SK-N-SH treated with all-trans-retinoic acid at 6 μM for 48 hours (cell line): ENCODE measurements around the gene SERP2.

Experiments
- ATAC-seq: fragments of 200-7000 bp; cut with Tn5 transposase; 3 replicates; pipeline ENCODE4 v1.9.1; 2020; ENCODE audit warnings: mild to moderate bottlenecking, moderate library complexity
- ARNTL ChIP-seq: fragments of 450-650 bp; formaldehyde crosslinking; IDR thresholded peaks from 2 replicates; pipeline ENCODE4 v1.5.0; 2020; ENCODE audit warnings: low read depth, mild to moderate bottlenecking, moderate library complexity, borderline replicate concordance
- BACH2 ChIP-seq: fragments of 250-450 bp; sonication (Bioruptor Pico); IDR thresholded peaks from 2 replicates; pipeline ENCODE4 v1.9.0; 2021; ENCODE audit warnings: mild to moderate bottlenecking, borderline replicate concordance
- CSDC2 ChIP-seq: fragments of 250-450 bp; sonication (Bioruptor Pico); IDR thresholded peaks from 2 replicates; pipeline ENCODE4 v1.5.0; 2020; ENCODE audit warnings: mild to moderate bottlenecking, moderate library complexity
- ESRRG ChIP-seq: fragments of 250-450 bp; sonication (Bioruptor Pico); IDR thresholded peaks from 2 replicates; pipeline ENCODE4 v1.6.1; 2021; ENCODE audit warnings: mild to moderate bottlenecking
- GLIS3 ChIP-seq: fragments of 250-450 bp; sonication (Bioruptor Pico); IDR thresholded peaks from 2 replicates; pipeline ENCODE4 v1.5.0; 2020; ENCODE audit warnings: mild to moderate bottlenecking, moderate library complexity
- ISL1 ChIP-seq: fragments of 250-450 bp; sonication (Bioruptor Pico); IDR thresholded peaks from 2 replicates; pipeline ENCODE4 v2.1.2; 2022; ENCODE audit warnings: mild to moderate bottlenecking, moderate library complexity
- OSR1 ChIP-seq: fragments of 250-450 bp; sonication (Bioruptor Pico); IDR thresholded peaks from 2 replicates; pipeline ENCODE4 v1.8.0; 2022; ENCODE audit warnings: moderate library complexity, mild to moderate bottlenecking, inconsistent platforms
- PPARA ChIP-seq: fragments of 250-450 bp; sonication (Bioruptor Pico); IDR thresholded peaks from 2 replicates; pipeline ENCODE4 v1.5.0; 2020; ENCODE audit warnings: mild to moderate bottlenecking, borderline replicate concordance
- RARB ChIP-seq: fragments of 250-450 bp; sonication (Bioruptor Pico); IDR thresholded peaks from 2 replicates; pipeline ENCODE4 v1.8.0; 2021; ENCODE audit warnings: mild to moderate bottlenecking, moderate library complexity
- TOX ChIP-seq: fragments of 250-450 bp; sonication (Bioruptor Pico); IDR thresholded peaks from 2 replicates; pipeline ENCODE4 v1.8.0; 2021; ENCODE audit warnings: mild to moderate bottlenecking, moderate library complexity, borderline replicate concordance
- ZC3H10 ChIP-seq: fragments of 250-450 bp; sonication (Bioruptor Pico); IDR thresholded peaks from 2 replicates; pipeline ENCODE4 v1.5.1; 2021; ENCODE audit warnings: mild to moderate bottlenecking, moderate library complexity
- ZFP3 ChIP-seq: fragments of 250-450 bp; sonication (Bioruptor Pico); IDR thresholded peaks from 2 replicates; pipeline ENCODE4 v1.5.0; 2020; ENCODE audit warnings: mild to moderate bottlenecking, moderate library complexity
- ZNF565 ChIP-seq: fragments of 450-650 bp; formaldehyde crosslinking; conservative IDR thresholded peaks from 2 replicates; pipeline ENCODE4 v1.5.0; 2020; ENCODE audit warnings: low read depth, mild to moderate bottlenecking, moderate library complexity
- ZNF70 ChIP-seq: fragments of 450-650 bp; formaldehyde crosslinking; IDR thresholded peaks from 2 replicates; pipeline ENCODE4 v1.5.0; 2020; ENCODE audit warnings: mild to moderate bottlenecking, moderate library complexity
- ZNF8 ChIP-seq: fragments of 450-650 bp; formaldehyde crosslinking; IDR thresholded peaks from 2 replicates; pipeline ENCODE4 v1.5.0; 2020; ENCODE audit warnings: mild to moderate bottlenecking, moderate library complexity
- TF ChIP-seq, protein P1 (sequence below): fragments of 250-450 bp; sonication (Bioruptor Pico); IDR thresholded peaks from 2 replicates; pipeline ENCODE4 v1.8.0; 2020; ENCODE audit warnings: mild to moderate bottlenecking, moderate library complexity, borderline replicate concordance
- TF ChIP-seq, protein P2 (sequence below): fragments of 250-450 bp; sonication (Bioruptor Pico); IDR thresholded peaks from 2 replicates; pipeline ENCODE4 v1.8.0; 2021; ENCODE audit warnings: low read depth, mild to moderate bottlenecking, moderate library complexity, borderline replicate concordance
- TF ChIP-seq, protein P3 (sequence below): fragments of 250-450 bp; sonication (Bioruptor Pico); IDR thresholded peaks from 2 replicates; pipeline ENCODE4 v1.5.1; 2021; ENCODE audit warnings: mild to moderate bottlenecking, moderate library complexity
- TF ChIP-seq, protein P4 (sequence below): fragments of 250-450 bp; sonication (Bioruptor Pico); IDR thresholded peaks from 2 replicates; pipeline ENCODE4 v1.5.1; 2020; ENCODE audit warnings: low read depth, mild to moderate bottlenecking, moderate library complexity

Gene SERP2

DNA sequence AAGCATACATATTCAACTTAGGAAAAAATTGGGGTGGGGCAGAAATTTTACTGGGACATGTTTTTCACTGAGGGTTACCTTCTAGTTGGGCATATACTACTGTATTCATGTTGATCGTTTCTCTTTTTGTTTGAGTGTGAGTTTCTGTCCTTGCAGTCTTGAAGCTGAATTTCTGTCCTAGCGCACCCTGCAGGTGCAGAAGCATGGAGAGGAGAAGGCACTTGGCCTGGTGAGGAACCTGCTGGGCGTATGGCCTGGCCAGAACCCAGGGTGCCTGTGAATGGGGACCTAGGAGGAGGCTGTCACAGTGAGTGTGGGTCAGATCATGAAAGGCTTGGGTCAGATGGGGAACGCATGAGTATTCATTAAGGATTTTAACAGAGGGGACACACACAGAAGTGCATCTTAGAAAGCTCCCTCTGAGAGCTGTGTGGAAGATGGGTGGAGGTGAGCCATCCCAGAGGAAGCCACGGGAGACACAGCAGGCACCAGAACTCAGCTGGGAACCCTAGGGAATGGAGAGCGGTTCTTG, 36.8 kb downstream of the SERP2 start:
- ATAC-seq, result no peak
- TF ChIP-seq OSR1 (CRISPR knock-in tag) (no peak), BACH2 (no peak), GLIS3 (no peak), ESRRG (CRISPR knock-in tag) (no peak), ZNF8 (CRISPR knock-in tag) (no peak), PPARA (CRISPR knock-in tag) (no peak)
- TF ChIP-seq, protein P1, sequence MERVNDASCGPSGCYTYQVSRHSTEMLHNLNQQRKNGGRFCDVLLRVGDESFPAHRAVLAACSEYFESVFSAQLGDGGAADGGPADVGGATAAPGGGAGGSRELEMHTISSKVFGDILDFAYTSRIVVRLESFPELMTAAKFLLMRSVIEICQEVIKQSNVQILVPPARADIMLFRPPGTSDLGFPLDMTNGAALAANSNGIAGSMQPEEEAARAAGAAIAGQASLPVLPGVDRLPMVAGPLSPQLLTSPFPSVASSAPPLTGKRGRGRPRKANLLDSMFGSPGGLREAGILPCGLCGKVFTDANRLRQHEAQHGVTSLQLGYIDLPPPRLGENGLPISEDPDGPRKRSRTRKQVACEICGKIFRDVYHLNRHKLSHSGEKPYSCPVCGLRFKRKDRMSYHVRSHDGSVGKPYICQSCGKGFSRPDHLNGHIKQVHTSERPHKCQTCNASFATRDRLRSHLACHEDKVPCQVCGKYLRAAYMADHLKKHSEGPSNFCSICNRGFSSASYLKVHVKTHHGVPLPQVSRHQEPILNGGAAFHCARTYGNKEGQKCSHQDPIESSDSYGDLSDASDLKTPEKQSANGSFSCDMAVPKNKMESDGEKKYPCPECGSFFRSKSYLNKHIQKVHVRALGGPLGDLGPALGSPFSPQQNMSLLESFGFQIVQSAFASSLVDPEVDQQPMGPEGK (CRISPR knock-in tag), result no peak

DNA sequence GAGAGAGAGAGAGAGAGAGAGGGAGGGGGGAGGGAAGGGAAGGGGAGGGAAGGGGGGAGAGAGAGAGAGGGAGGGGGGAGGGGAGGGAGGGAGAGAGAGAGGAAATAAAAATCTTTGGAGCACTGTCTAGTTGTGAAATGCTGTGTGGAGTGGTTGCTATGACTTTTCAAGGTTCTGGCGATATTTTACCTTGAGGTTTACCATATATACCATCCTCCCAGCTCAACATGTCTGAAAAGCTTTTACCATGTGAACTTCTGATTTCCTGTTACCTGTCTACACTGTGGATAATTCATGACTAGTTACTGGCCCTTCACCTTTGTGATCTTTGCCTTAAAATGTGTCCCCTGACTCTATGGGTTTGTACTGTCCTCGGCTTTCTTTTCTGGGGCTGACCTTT, 38.2 kb downstream of the SERP2 start:
- TF ChIP-seq BACH2 (no peak), GLIS3 (no peak), ISL1 (no peak), ARNTL (no peak), CSDC2 (CRISPR knock-in tag) (no peak), ZNF70 (CRISPR knock-in tag) (no peak), TOX (CRISPR knock-in tag) (no peak), ZFP3 (CRISPR knock-in tag) (no peak), ZNF565 (CRISPR knock-in tag) (no peak)
- TF ChIP-seq, protein P1 (CRISPR knock-in tag), result no peak
- TF ChIP-seq, protein P2, sequence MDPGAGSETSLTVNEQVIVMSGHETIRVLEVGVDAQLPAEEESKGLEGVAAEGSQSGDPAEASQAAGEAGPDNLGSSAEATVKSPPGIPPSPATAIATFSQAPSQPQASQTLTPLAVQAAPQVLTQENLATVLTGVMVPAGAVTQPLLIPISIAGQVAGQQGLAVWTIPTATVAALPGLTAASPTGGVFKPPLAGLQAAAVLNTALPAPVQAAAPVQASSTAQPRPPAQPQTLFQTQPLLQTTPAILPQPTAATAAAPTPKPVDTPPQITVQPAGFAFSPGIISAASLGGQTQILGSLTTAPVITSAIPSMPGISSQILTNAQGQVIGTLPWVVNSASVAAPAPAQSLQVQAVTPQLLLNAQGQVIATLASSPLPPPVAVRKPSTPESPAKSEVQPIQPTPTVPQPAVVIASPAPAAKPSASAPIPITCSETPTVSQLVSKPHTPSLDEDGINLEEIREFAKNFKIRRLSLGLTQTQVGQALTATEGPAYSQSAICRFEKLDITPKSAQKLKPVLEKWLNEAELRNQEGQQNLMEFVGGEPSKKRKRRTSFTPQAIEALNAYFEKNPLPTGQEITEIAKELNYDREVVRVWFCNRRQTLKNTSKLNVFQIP (CRISPR knock-in tag), result no peak
- TF ChIP-seq, protein P3, sequence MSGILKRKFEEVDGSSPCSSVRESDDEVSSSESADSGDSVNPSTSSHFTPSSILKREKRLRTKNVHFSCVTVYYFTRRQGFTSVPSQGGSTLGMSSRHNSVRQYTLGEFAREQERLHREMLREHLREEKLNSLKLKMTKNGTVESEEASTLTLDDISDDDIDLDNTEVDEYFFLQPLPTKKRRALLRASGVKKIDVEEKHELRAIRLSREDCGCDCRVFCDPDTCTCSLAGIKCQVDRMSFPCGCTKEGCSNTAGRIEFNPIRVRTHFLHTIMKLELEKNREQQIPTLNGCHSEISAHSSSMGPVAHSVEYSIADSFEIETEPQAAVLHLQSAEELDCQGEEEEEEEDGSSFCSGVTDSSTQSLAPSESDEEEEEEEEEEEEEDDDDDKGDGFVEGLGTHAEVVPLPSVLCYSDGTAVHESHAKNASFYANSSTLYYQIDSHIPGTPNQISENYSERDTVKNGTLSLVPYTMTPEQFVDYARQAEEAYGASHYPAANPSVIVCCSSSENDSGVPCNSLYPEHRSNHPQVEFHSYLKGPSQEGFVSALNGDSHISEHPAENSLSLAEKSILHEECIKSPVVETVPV (CRISPR knock-in tag), result no peak
- no peak for ATAC-seq

DNA sequence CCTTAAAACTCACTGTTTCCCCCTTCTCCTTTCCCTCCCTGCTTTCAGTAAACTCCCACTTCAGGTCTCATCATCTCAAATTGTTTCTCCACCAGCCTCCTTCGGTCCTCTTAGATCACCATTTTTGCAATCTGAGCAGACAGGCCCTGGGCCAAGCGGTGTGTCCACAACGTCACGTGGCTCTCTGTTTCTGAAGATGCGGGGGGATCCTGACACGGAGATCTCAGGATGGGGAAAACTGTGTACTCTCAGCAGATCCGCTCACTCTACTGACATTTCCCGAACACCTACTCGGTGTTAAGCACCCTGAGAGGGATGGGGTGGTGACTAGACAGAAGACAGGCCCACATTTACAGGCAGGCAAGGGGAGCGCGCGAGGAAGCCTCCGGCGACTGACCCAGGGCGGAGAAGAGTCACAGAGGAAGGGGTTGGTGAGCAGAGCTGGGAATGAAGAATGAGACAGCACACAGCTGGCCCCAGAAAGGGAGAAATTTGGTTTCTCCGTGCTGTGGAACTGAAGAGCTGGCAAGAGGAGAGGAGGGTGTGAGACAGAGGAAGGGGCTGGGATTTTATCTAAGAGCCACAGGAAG, 38.8 kb downstream of the SERP2 start:
- ATAC-seq, result no peak
- no peak for TF ChIP-seq ZFP3 (CRISPR knock-in tag)
- TF ChIP-seq ZC3H10, result no peak
- no peak for TF ChIP-seq GLIS3

DNA sequence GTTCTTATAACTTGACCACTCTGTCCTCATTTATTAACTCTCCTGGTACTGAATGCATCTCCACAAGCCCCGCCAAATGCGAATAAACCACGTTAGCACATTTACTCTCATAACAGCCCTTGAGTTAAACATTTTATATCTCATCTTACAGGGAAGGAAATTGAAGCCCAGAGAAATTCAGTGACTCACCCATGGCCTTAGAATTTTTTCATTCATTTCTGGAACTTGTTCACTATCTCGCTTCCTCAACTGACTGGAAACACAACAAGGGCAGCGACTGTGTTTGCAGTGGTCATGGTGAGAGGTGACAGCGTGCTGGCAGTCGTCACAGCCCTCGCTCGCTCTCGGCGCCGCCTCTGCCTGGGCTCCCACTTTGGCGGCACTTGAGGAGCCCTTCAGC, 39.5 kb downstream of the SERP2 start:
- no peak for ATAC-seq
- TF ChIP-seq ESRRG (CRISPR knock-in tag) (no peak), ZNF565 (CRISPR knock-in tag) (no peak), CSDC2 (CRISPR knock-in tag) (no peak), OSR1 (CRISPR knock-in tag) (no peak), GLIS3 (no peak), ZFP3 (CRISPR knock-in tag) (no peak), ZNF8 (CRISPR knock-in tag) (no peak), RARB (CRISPR knock-in tag) (no peak), ZC3H10 (no peak), ZNF70 (CRISPR knock-in tag) (no peak), BACH2 (no peak), ARNTL (no peak)
- TF ChIP-seq, protein P4, sequence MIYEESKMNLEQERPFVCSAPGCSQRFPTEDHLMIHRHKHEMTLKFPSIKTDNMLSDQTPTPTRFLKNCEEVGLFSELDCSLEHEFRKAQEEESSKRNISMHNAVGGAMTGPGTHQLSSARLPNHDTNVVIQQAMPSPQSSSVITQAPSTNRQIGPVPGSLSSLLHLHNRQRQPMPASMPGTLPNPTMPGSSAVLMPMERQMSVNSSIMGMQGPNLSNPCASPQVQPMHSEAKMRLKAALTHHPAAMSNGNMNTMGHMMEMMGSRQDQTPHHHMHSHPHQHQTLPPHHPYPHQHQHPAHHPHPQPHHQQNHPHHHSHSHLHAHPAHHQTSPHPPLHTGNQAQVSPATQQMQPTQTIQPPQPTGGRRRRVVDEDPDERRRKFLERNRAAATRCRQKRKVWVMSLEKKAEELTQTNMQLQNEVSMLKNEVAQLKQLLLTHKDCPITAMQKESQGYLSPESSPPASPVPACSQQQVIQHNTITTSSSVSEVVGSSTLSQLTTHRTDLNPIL (CRISPR knock-in tag), result no peak
- TF ChIP-seq, protein P2 (CRISPR knock-in tag), result no peak
- TF ChIP-seq, protein P1 (CRISPR knock-in tag), result no peak
